SU-DHL-6 (cell line): ENCODE data around the gene GOT2.

Experiments
- H2AFZ ChIP-seq: fragments of 200-600 bp; sonication (generic); 2 replicates; pipeline ENCODE4 v1.6.1; 2014; ENCODE audit warnings: low read depth, mild to moderate bottlenecking, moderate library complexity, mixed read lengths, antibody characterized with exemption, low read length; ENCODE audit not compliant: severe bottlenecking
- H3F3A ChIP-seq: fragments of 200-600 bp; shearing (Covaris generic); 2 replicates; pipeline ENCODE4 v1.6.0; 2016; ENCODE audit warnings: antibody characterized with exemption, mild to moderate bottlenecking; ENCODE audit not compliant: insufficient read depth
- H3K27ac ChIP-seq: fragments of 200-600 bp; sonication (generic); 2 replicates; pipeline ENCODE4 v1.5.1; 2016; ENCODE audit warnings: low read depth, mild to moderate bottlenecking, low read length, moderate library complexity, mixed read lengths
- H3K27me3 ChIP-seq: fragments of 200-600 bp; sonication (generic), shearing (Covaris generic); 2 replicates; pipeline ENCODE4 v1.6.0; 2014; ENCODE audit warnings: mild to moderate bottlenecking, low read length
- H3K36me3 ChIP-seq: fragments of 200-600 bp; sonication (generic); 2 replicates; pipeline ENCODE4 v1.6.1; 2014; ENCODE audit warnings: mild to moderate bottlenecking, low read length, mixed read lengths
- H3K4me2 ChIP-seq: fragments of 300-600, 200-600 bp; shearing (Covaris generic), sonication (generic); 2 replicates; pipeline ENCODE4 v1.6.0; 2014; ENCODE audit warnings: low read length, low read depth, mild to moderate bottlenecking; ENCODE audit not compliant: poor library complexity, severe bottlenecking
- H3K4me3 ChIP-seq: fragments of 200-600 bp; sonication (generic); 2 replicates; pipeline ENCODE4 v1.5.1; 2014; ENCODE audit warnings: antibody characterized with exemption, low read length, mild to moderate bottlenecking, mixed read lengths; ENCODE audit not compliant: insufficient read depth, poor library complexity, severe bottlenecking
- H3K79me2 ChIP-seq: fragments of 200-600 bp; sonication (generic); 2 replicates; pipeline ENCODE4 v1.6.1; 2014; ENCODE audit warnings: mild to moderate bottlenecking, low read length, moderate library complexity; ENCODE audit not compliant: insufficient read depth
- H3K9ac ChIP-seq: fragments of 200-600 bp; sonication (generic); 2 replicates; pipeline ENCODE4 v1.7.0; 2014; ENCODE audit warnings: mild to moderate bottlenecking, low read length
- H3K9me2 ChIP-seq: fragments of 200-600 bp; sonication (generic); replicated peaks from 2 replicates; pipeline ENCODE4 v1.6.1; 2014; ENCODE audit warnings: low read length; ENCODE audit not compliant: insufficient read depth
- H3K9me3 ChIP-seq: fragments of 200-600 bp; sonication (generic); 2 replicates; pipeline ENCODE4 v1.6.1; 2014; ENCODE audit warnings: low read length, mixed read lengths; ENCODE audit not compliant: insufficient read depth
- H4K20me1 ChIP-seq: fragments of 200-600 bp; sonication (generic); 2 replicates; pipeline ENCODE4 v1.6.1; 2014; ENCODE audit warnings: low read depth, mild to moderate bottlenecking, antibody characterized with exemption, low read length, moderate library complexity, mixed read lengths
- CTCF ChIP-seq: fragments of 200-600 bp; sonication (generic); IDR thresholded peaks from one replicate; pipeline ENCODE4 v1.5.1; 2017; ENCODE audit warnings: antibody characterized with exemption, mild to moderate bottlenecking, low read length, moderate library complexity; ENCODE audit not compliant: insufficient read depth, poor library complexity, severe bottlenecking
- EZH2phosphoT487 ChIP-seq: fragments of 200-600 bp; sonication (generic), shearing (Covaris generic); conservative IDR thresholded peaks from 2 replicates; pipeline ENCODE4 v1.6.1; 2018; ENCODE audit warnings: mild to moderate bottlenecking, antibody characterized with exemption, low read length, moderate library complexity, mixed read lengths

The GOT2 gene

GRCh38 chr16:58685084-58685449 lies 49.0 kb downstream of the GOT2 start:
- no peak overlapping the region for H3K4me3 ChIP-seq

GRCh38 chr16:58684354-58685083 lies 49.6 kb downstream of the GOT2 start, which contains the start of gene SLC38A7:
Gene SLC38A7 (minus strand): TSS chr16:58684770. CDS start chr16:58680126, 4,644 bp downstream.
- H3K79me2 ChIP-seq = no peaks in the 10 kb centered on the region
- no peaks in the 10 kb centered on the region for H3K9me3 ChIP-seq
- peak within 1 kb of the TSS; percentile 90 for H3K4me2 ChIP-seq
- TF ChIP-seq CTCF (no peak), EZH2phosphoT487 (no peak)
- no peaks in the 10 kb centered on the region for H3K27me3 ChIP-seq
- H3K36me3 ChIP-seq = no peaks in the 10 kb centered on the region
- no peak within 1 kb of the TSS for H3K27ac ChIP-seq
- H3K9ac ChIP-seq = peak within 1 kb of the TSS; percentile 71
- H3K9me2 ChIP-seq = no peaks in the 10 kb centered on the region
- H3K4me3 ChIP-seq = peak within 1 kb of the TSS; percentile 91
- no peaks in the 10 kb centered on the region for H3F3A ChIP-seq
- H4K20me1 ChIP-seq = no peaks in the 10 kb centered on the region
- peak within 1 kb of the TSS; percentile 94 for H2AFZ ChIP-seq

More at GRCh38 chr16:58685084-58685449, 49.0 kb downstream of the GOT2 start:
- Histone ChIP-seq H3K9me3 (no peaks in the 10 kb centered on the region), H3K4me2 (peak overlapping the region; percentile 90), H4K20me1 (no peaks in the 10 kb centered on the region), H3K9ac (peak overlapping the region; percentile 71; the same call in 1 of the 2 replicates), H3K9me2 (no peaks in the 10 kb centered on the region), H3K79me2 (no peaks in the 10 kb centered on the region), H2AFZ (peak overlapping the region; percentile 94), H3K27ac (no peak overlapping the region), H3K36me3 (no peaks in the 10 kb centered on the region), H3K27me3 (no peaks in the 10 kb centered on the region), H3F3A (no peaks in the 10 kb centered on the region)
- no peak for TF ChIP-seq CTCF
- no peak for TF ChIP-seq EZH2phosphoT487

GRCh38 chr16:58684001-58684353 lies 50.1 kb downstream of the GOT2 start:
- H2AFZ ChIP-seq = peak overlapping the region; percentile 94
- H3K36me3 ChIP-seq = no peaks in the 10 kb centered on the region

More at GRCh38 chr16:58684001-58684353, 50.1 kb downstream of the GOT2 start:
- Histone ChIP-seq H3K9me2 (no peaks in the 10 kb centered on the region), H3K79me2 (no peaks in the 10 kb centered on the region), H3F3A (no peaks in the 10 kb centered on the region), H3K27me3 (no peaks in the 10 kb centered on the region), H3K9ac (peak overlapping the region; percentile 71), H3K27ac (no peak overlapping the region), H3K4me2 (peak overlapping the region; percentile 90), H3K9me3 (no peaks in the 10 kb centered on the region), H3K4me3 (peak overlapping the region; percentile 91), H4K20me1 (no peaks in the 10 kb centered on the region)
- TF ChIP-seq CTCF = no peak
- TF ChIP-seq EZH2phosphoT487 = no peak
